Kidney (tissue), 14 donors: ENCODE measurements around the gene CORO7. TPM values are rescaled to one million over a fixed set of nuclear protein-coding genes. Genes with fewer than 3 reads are reported as not detected.

Source experiments
- DNase-seq, 5 donors: peaks; one replicate each; pipeline ENCODE4 v3.0.0-alpha.2; 2013 to 2020
- FAIRE-seq: peaks from 2 replicates; lab custom pipeline; 2012; peaks lifted over from hg19 to GRCh38; lab: Jason Lieb, UNC
- H3K27ac ChIP-seq, 2 donors: one replicate each; pipeline ENCODE4 v1.7.0; 2013; ENCODE audit warnings: low read depth in 2 of 2, low read length in 2 of 2, inconsistent platforms in 1 of 2
- H3K27me3 ChIP-seq: one replicate; pipeline ENCODE4 v1.7.1; 2013; ENCODE audit warnings: low read length, inconsistent platforms; ENCODE audit not compliant: control insufficient read depth, insufficient read depth
- H3K36me3 ChIP-seq, 3 donors: one replicate each; pipeline versions ENCODE4 v1.7.0 to v1.7.1; 2013; ENCODE audit warnings: low read length in 3 of 3, control low read depth in 1 of 3, inconsistent platforms in 1 of 3; ENCODE audit not compliant: insufficient read depth in 3 of 3, control insufficient read depth in 2 of 3
- H3K4me1 ChIP-seq, 3 donors: one replicate each; pipeline versions ENCODE4 v1.7.0 to v1.7.1; 2013; ENCODE audit warnings: low read length in 3 of 3, inconsistent platforms in 1 of 3, low read depth in 1 of 3; ENCODE audit not compliant: control insufficient read depth in 2 of 3, insufficient read depth in 2 of 3
- H3K4me3 ChIP-seq, 3 donors: one replicate each; pipeline versions ENCODE4 v1.7.0 to v1.8.1; 2013; ENCODE audit warnings: low read length in 3 of 3, control low read depth in 1 of 3, inconsistent platforms in 1 of 3
- H3K9ac ChIP-seq, 3 donors: one replicate each; pipeline versions ENCODE4 v1.7.0 to v1.7.1; 2013; ENCODE audit warnings: low read length in 3 of 3, control low read depth in 1 of 3, inconsistent platforms in 1 of 3
- H3K9me3 ChIP-seq, 3 donors: one replicate each; pipeline versions ENCODE4 v1.7.0 to v1.7.1; 2013; ENCODE audit warnings: low read length in 3 of 3, control low read depth in 1 of 3, inconsistent platforms in 1 of 3; ENCODE audit not compliant: control insufficient read depth in 2 of 3, insufficient read depth in 1 of 3
- intact Hi-C: fragments of 100-400 bp; cut with DNase I; formaldehyde crosslinking; loops from one replicate; pipeline ENCODE4 v1.11.1; 2022
- polyA plus RNA-seq: library from polyadenylated mRNA; stranded (reverse); fragments of 350-450 nt; fragmentation: Illumina TruSeq; extraction: RNeasy Lipid Tissue Mini Kit (QIAGEN cat#74804); gene quantifications from one replicate; pipeline ENCODE4 v1.2.3, GENCODE V29; 2014; ENCODE audit warnings: low read depth, low replicate concordance; ENCODE audit not compliant: insufficient read depth
- total RNA-seq: library from RNA; stranded (reverse); fragmentation: NEBNext Ultra II Directional; extraction: Animal tissue kit (Norgen Biotek cat#: 25700); gene quantifications from one replicate; pipeline ENCODE4 v1.2.1, GENCODE V29; 2021
- TF ChIP-seq, protein P1 (sequence below): IDR thresholded peaks from 3 replicates; pipeline ENCODE4 v1.5.1; 2012; ENCODE audit warnings: mild to moderate bottlenecking, moderate library complexity, borderline replicate concordance; ENCODE audit not compliant: insufficient read depth; ENCODE audit errors: extremely low read depth
- donor health status: control.
- donor health status: control.
- donor health status: control.
- donor health status: control.
- donor health status: control.
- donor health status: DM: yes; HTN: yes; CAD: no.
- donor health status: Normal renal cell carcinoma (clear cell type).

CORO7 gene
- total and polyA plus RNA-seq, 2 donors from 2014 or later: 9.8 to 50.1 TPM

DNA sequence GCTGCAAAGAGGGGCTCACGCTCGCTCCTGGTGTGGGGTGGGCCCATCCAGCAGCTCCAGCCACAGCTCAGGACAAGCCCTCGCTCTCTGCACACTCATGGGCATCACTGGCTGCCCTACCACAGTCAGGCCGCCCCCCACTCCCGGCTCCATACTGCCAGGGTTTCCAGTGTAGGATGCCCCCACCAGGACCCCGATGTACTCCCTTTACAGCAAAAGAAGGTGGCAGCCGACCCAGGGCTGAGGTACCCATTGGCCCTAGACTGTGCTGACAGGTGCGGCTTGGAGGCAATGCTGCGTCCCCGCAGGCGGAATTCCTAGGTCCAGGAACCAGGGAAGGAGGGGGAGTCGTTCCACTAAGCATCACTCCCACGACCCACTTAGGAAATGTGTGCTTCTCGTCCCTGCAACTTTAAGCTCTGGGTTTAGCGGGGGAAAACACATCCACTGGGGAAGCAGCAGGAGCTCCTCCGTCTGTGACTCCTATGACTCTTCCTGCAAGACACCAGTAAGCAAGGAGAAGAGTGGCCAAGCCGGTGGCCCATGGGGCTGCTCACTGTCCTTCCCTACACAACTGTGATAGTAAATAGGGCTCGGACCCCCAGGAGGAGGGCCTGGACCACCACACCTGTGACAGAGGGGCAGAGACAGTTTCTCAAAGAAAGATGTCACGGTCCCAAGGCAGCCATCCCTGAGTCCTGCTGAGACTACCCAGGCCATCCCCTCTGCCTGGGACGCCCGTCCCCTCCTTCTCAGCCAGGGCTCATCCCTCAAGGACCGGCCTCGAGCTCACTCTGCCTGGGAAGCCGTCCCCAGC, 13.1 kb downstream of the CORO7 start:
- no peaks in the 10 kb centered on the region for H3K9me3 ChIP-seq
- no peak overlapping the region for H3K9ac ChIP-seq
- TF ChIP-seq, protein P1, sequence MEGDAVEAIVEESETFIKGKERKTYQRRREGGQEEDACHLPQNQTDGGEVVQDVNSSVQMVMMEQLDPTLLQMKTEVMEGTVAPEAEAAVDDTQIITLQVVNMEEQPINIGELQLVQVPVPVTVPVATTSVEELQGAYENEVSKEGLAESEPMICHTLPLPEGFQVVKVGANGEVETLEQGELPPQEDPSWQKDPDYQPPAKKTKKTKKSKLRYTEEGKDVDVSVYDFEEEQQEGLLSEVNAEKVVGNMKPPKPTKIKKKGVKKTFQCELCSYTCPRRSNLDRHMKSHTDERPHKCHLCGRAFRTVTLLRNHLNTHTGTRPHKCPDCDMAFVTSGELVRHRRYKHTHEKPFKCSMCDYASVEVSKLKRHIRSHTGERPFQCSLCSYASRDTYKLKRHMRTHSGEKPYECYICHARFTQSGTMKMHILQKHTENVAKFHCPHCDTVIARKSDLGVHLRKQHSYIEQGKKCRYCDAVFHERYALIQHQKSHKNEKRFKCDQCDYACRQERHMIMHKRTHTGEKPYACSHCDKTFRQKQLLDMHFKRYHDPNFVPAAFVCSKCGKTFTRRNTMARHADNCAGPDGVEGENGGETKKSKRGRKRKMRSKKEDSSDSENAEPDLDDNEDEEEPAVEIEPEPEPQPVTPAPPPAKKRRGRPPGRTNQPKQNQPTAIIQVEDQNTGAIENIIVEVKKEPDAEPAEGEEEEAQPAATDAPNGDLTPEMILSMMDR: no peak
- intact Hi-C loops: loop anchor here (5.0 to 10.0 kb wide), 2 partner anchors 41 to 119 kb away; no protein-coding TSS in a partner anchor
- H3K27me3 ChIP-seq: no peaks in the 10 kb centered on the region
- H3K4me1 ChIP-seq: peaks cover 0 to 4% (median 2%) of the 10 kb centered on the region in 3 donors
- DNase-seq (peak in 1 of 5 donors; percentile 45), FAIRE-seq (no peak)
- H3K27ac ChIP-seq: no peak overlapping the region
- H3K4me3 ChIP-seq: no peak overlapping the region
- peaks cover 0 to 3% (median 0%) of the 10 kb centered on the region in 3 donors for H3K36me3 ChIP-seq

DNA sequence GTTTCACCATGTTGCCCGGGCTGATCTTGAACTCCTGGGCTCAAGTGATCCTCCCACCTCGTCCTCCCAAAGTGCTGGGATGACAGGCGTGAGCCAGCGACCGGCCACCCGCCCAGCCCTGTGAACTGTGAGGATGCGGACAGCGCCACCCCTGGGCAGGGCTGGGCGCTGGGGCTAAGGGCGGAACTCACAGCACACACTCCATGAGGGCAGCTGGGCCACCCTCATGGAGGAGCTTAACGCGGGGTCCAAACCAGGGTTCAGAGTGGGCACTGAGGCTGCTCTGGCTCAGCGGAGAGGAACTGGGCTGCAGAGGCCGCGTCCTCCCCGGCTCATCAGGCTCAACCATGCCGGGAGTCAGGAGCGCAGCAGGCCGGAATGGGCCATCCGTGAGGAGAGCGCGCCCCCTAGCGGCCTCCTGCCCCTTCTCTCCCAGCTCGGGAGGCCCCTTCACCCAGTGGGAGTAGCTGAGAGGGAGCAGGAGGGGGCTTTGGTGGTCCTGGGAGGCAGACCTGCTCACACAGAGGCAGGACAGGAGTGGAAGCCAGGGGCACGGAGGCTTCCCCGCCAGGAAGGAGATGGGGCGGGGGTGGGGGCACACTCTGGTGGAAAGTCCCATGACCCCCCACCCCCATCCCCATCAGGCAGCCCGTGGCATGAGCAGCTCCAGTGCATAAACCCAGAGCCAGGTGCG, 13.8 kb downstream of the CORO7 start:
- FAIRE-seq (no peak), DNase-seq (peak; percentile 89 to 94 (median 92))
- no peaks in the 10 kb centered on the region for H3K9me3 ChIP-seq
- no peak overlapping the region for H3K4me3 ChIP-seq
- H3K9ac ChIP-seq: no peak overlapping the region
- peaks cover 0 to 3% (median 0%) of the 10 kb centered on the region in 3 donors for H3K36me3 ChIP-seq
- no peaks in the 10 kb centered on the region for H3K27me3 ChIP-seq
- H3K27ac ChIP-seq: no peak overlapping the region
- TF ChIP-seq, protein P1: peak; percentile 95
- intact Hi-C loops: loop anchor here (5.0 to 10.0 kb wide), 2 partner anchors 40 to 118 kb away; no protein-coding TSS in a partner anchor
- H3K4me1 ChIP-seq: peaks cover 0 to 4% (median 2%) of the 10 kb centered on the region in 3 donors

GRCh38 chr16:4401510-4401909, 14.9 kb downstream of the CORO7 start:
- Histone ChIP-seq H3K4me1 (peaks cover 0 to 4% (median 2%) of the 10 kb centered on the region in 3 donors), H3K27ac (no peak overlapping the region), H3K9ac (no peak overlapping the region), H3K4me3 (no peak overlapping the region), H3K27me3 (no peaks in the 10 kb centered on the region), H3K9me3 (no peaks in the 10 kb centered on the region), H3K36me3 (peaks cover 0 to 3% (median 0%) of the 10 kb centered on the region in 3 donors)
- no peak for FAIRE-seq
- TF ChIP-seq, protein P1: no peak
- intact Hi-C loops: loop anchor here (5.0 to 10.0 kb wide), 2 partner anchors 39 to 117 kb away; no protein-coding TSS in a partner anchor
- DNase-seq: no peak
